NOMO-1 treated with DMSO at 0.1 percent for 48 hours (cell line): ENCODE measurements around the gene ITPK1.

Experiments used
- DNase-seq: peaks from one replicate; lab custom pipeline; 2025; ENCODE audit not compliant: unreplicated experiment; lab: John Stamatoyannopoulos, UW

The ITPK1 gene

GRCh38 chr14:92993302-92993701 lies 122.4 kb downstream of the ITPK1 start:
- DNase-seq, result no peak

- DNase-seq, result no peak
These were observed 124.2 kb downstream of the ITPK1 start for GRCh38 chr14:92991536-92991935.

- no peak for DNase-seq
These were observed 125.0 kb downstream of the ITPK1 start for GRCh38 chr14:92990456-92991430.

- DNase-seq, result no peak
These were observed 126.7 kb downstream of the ITPK1 start for GRCh38 chr14:92988786-92989755.

- no peak for DNase-seq
These were observed 127.8 kb downstream of the ITPK1 start for GRCh38 chr14:92987713-92988510.

- no peak for DNase-seq
These were observed 128.6 kb downstream of the ITPK1 start for GRCh38 chr14:92987148-92987570.

- DNase-seq, result no peak
These were observed 129.2 kb downstream of the ITPK1 start for GRCh38 chr14:92986254-92987147.

GRCh38 chr14:92985521-92985920 lies 130.2 kb downstream of the ITPK1 start:
- no peak for DNase-seq

GRCh38 chr14:92984896-92985295 lies 130.8 kb downstream of the ITPK1 start:
- no peak for DNase-seq

GRCh38 chr14:92984082-92984788 lies 131.5 kb downstream of the ITPK1 start:
- DNase-seq, result no peak

GRCh38 chr14:92982956-92983355 lies 132.8 kb downstream of the ITPK1 start:
- no peak for DNase-seq

GRCh38 chr14:92981726-92982125 lies 134.0 kb downstream of the ITPK1 start:
- DNase-seq, result no peak

- no peak for DNase-seq
These were observed 134.9 kb downstream of the ITPK1 start for GRCh38 chr14:92980866-92981265.

- DNase-seq, result no peak
These were observed 137.3 kb downstream of the ITPK1 start for GRCh38 chr14:92978229-92979021.

- no peak for DNase-seq
These were observed 139.5 kb downstream of the ITPK1 start for GRCh38 chr14:92976268-92976667.

GRCh38 chr14:92974541-92975345 lies 141.0 kb downstream of the ITPK1 start:
- no peak for DNase-seq

- no peak for DNase-seq
These were observed 141.8 kb downstream of the ITPK1 start for GRCh38 chr14:92973798-92974372.
